Left cardiac atrium (tissue), 4 donors: ENCODE measurements around the gene ZNF780A. TPM values are rescaled to one million over a fixed set of nuclear protein-coding genes. Genes with fewer than 3 reads are reported as not detected.
"Not testable (repeated sequence)": the region's sequence is repeated elsewhere in the genome, so short reads cannot be mapped to it uniquely, and the experiment has no call there.

Source experiments
- ATAC-seq, 2 donors: fragments of 200-7000 bp; cut with Tn5 transposase; one replicate each; pipeline ENCODE4 v1.9.1; 2020; ENCODE audit warnings: mild to moderate bottlenecking in 2 of 2, moderate library complexity in 2 of 2
- DNase-seq: peaks from one replicate; pipeline ENCODE4 v3.0.0-alpha.2; 2020
- intact Hi-C, 2 donors: fragments of 100-400 bp; cut with DNase I; formaldehyde crosslinking; loops; one replicate each; pipeline versions ENCODE4 v1.14.1 to v1.15.1; 2022 to 2023
- long read RNA-seq: library from polyadenylated mRNA; unstranded; transcript quantifications from one replicate; pipeline ENCODE4 v2.0.0, GENCODE V29; 2021
- total RNA-seq, 2 donors: library from RNA; stranded (reverse); fragmentation: NEBNext Ultra II Directional; extraction: Animal tissue kit (Norgen Biotek cat#: 25700); gene quantifications; one replicate each; pipeline ENCODE4 v1.2.1, GENCODE V29; 2021
- donor health status: DM: no; HTN: yes; CAD: no.
- donor health status: DM: no; HTN: yes; CAD: no; lungs with severe emphysema.
- donor health status: DM: yes; HTN: yes; CAD: no.
- donor health status: Dilated cardiomyopathy.

The ZNF780A gene
- total RNA-seq: 10 to 100 TPM; 10.5 to 13.0 TPM
- long read RNA-seq, partial matches to known transcripts: 0 of 1 reads
- long read RNA-seq, other reads (novel, unspliced or antisense): 1 of 1 reads

GRCh38 chr19:40090241-40091204, at the start of gene ZNF780A:
ZNF780A (minus strand) TSS chr19:40090943; CDS start chr19:40084753, 6,190 bp downstream.
- intact Hi-C loops: no loop called here
- ATAC-seq: peak; percentile 96 to 99

GRCh38 chr19:40139533-40140287, 49.0 kb upstream of the ZNF780A start:
- DNase-seq: no peak
- intact Hi-C loops: loop anchor here (2.0 to 5.0 kb wide), 2 partner anchors 78 to 81 kb away; partner anchors contain the start of gene TTC9B (in 1 of the 2)
- no peak for ATAC-seq

More at GRCh38 chr19:40090241-40091204, at the start of gene ZNF780A:
- peak; percentile 80 for DNase-seq

- intact Hi-C loops: no loop called here
- ATAC-seq (no peak), DNase-seq (no peak)
These were observed 46.1 kb upstream of the ZNF780A start for GRCh38 chr19:40136818-40137217.

GRCh38 chr19:40134866-40135265, 44.1 kb upstream of the ZNF780A start:
- ATAC-seq: no peak
- no peak for DNase-seq
- intact Hi-C loops: no loop called here

GRCh38 chr19:40133491-40133890, 42.7 kb upstream of the ZNF780A start:
- no peak for ATAC-seq
- intact Hi-C loops: no loop called here
- DNase-seq: no peak

- intact Hi-C loops: no loop called here
- DNase-seq: no peak
- ATAC-seq: no peak
These were observed 39.3 kb upstream of the ZNF780A start for GRCh38 chr19:40130013-40130412.

- intact Hi-C loops: no loop called here
- no peak for ATAC-seq
- no peak for DNase-seq
These were observed 38.7 kb upstream of the ZNF780A start for GRCh38 chr19:40129425-40129824.

- no peak for ATAC-seq
- DNase-seq: no peak
- intact Hi-C loops: no loop called here
These were observed 38.2 kb upstream of the ZNF780A start for GRCh38 chr19:40128991-40129390.

GRCh38 chr19:40119380-40119779, 28.6 kb upstream of the ZNF780A start:
- DNase-seq: no peak
- intact Hi-C loops: no loop called here
- no peak for ATAC-seq

- ATAC-seq, DNase-seq, intact Hi-C loops: not testable (repeated sequence)
These were observed 27.9 kb upstream of the ZNF780A start for GRCh38 chr19:40118638-40119037.

- intact Hi-C loops: no loop called here
- DNase-seq (no peak), ATAC-seq (no peak)
These were observed 25.3 kb upstream of the ZNF780A start for GRCh38 chr19:40116075-40116474.

- ATAC-seq, DNase-seq, intact Hi-C loops: not testable (repeated sequence)
These were observed 23.4 kb upstream of the ZNF780A start for GRCh38 chr19:40114119-40114518.

- ATAC-seq, intact Hi-C loops, DNase-seq: not testable (repeated sequence)
These were observed 21.5 kb upstream of the ZNF780A start for GRCh38 chr19:40112271-40112670.

GRCh38 chr19:40110570-40110969, 19.8 kb upstream of the ZNF780A start:
- intact Hi-C loops: no loop called here
- DNase-seq (no peak), ATAC-seq (no peak)

GRCh38 chr19:40104754-40105153, 14.0 kb upstream of the ZNF780A start:
- ATAC-seq (no peak), DNase-seq (no peak)
- intact Hi-C loops: no loop called here

- intact Hi-C loops: no loop called here
- ATAC-seq (no peak), DNase-seq (no peak)
These were observed 12.9 kb upstream of the ZNF780A start for GRCh38 chr19:40103600-40103999.

- ATAC-seq (no peak), DNase-seq (no peak)
- intact Hi-C loops: no loop called here
These were observed 11.1 kb upstream of the ZNF780A start for GRCh38 chr19:40101813-40102212.

GRCh38 chr19:40093416-40093815, 2.7 kb upstream of the ZNF780A start:
- ATAC-seq: no peak
- intact Hi-C loops: no loop called here
- no peak for DNase-seq

- ATAC-seq (no peak), DNase-seq (no peak)
- intact Hi-C loops: no loop called here
These were observed 724 bp upstream of the ZNF780A start for GRCh38 chr19:40091205-40092129.
